Measurements from ENCODE around the gene MTFR2.

The MTFR2 gene

DNA sequence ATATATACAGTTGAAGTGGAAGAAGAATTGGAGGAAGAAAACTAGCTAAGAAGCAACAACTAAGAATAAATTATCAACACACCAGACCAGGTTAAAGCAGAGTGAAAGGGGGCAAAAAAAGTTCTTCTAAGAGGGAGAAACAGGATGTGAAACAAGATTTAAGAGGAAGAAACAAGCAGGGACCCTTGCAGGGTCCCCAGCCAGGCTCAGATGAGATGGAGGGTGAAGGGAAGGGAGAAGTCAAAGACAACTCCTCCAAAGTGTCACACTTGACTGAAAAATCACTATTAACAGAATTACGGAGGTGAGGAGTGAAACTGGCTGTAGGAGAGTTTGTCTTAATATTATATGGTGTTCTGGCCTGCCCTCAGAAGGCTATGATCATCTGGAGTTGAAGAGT, 65.4 kb downstream of the MTFR2 start:
- no peak for DNase-seq (ENCODE audit: low read depth)

DNA sequence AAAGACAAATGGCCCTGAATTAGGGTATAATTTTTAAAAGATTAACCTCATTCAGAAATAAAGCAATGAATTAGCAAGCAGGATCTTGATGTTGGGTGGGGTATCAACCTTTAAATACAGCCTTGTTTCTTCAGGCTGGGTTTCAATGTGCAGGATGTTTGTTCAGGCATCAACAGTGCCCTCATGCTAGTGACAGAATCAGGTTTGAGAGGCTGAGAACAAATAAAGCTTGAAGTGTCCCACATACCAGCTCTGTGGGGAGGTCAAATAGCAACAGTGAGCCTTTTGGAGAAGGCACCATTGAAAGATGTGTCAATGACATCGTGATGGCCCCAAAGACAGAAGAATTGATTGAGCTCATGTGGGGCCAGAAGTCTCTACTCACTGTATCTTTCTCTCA, 68.2 kb downstream of the MTFR2 start:
- no peak for DNase-seq (ENCODE audit: low read depth)

- no peak for DNase-seq (ENCODE audit: low read depth)
Observed at GRCh38 chr6:136181512-136181833, 68.6 kb downstream of the MTFR2 start.

All from ELR (cell line).